ENCODE data around the gene GLIS1.

DNA sequence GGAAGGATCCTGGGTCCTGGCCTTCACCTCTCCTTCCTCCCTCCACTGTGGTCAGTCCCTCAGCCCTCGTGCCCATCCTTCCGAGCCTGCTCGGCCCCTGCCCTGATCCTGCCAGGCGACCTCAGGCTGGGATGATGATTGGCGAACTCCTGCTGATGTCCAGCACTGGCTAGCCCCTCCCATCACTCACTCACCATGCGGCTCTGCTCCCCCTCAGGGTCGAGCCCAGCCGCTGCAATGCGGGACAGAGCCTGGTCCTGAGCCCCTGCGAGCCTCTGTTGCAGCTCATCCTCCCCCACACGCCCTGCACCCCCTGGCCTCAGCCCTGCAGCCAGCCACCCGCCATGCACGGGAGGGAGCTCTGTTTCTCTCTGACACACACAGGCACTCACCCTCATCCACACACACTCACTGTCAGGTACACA is 179.6 kb downstream of the GLIS1 start:
- TF ChIP-seq POLR2A (IDR thresholded peaks at IDR 0.05), result no peak
- TF ChIP-seq, protein P1, sequence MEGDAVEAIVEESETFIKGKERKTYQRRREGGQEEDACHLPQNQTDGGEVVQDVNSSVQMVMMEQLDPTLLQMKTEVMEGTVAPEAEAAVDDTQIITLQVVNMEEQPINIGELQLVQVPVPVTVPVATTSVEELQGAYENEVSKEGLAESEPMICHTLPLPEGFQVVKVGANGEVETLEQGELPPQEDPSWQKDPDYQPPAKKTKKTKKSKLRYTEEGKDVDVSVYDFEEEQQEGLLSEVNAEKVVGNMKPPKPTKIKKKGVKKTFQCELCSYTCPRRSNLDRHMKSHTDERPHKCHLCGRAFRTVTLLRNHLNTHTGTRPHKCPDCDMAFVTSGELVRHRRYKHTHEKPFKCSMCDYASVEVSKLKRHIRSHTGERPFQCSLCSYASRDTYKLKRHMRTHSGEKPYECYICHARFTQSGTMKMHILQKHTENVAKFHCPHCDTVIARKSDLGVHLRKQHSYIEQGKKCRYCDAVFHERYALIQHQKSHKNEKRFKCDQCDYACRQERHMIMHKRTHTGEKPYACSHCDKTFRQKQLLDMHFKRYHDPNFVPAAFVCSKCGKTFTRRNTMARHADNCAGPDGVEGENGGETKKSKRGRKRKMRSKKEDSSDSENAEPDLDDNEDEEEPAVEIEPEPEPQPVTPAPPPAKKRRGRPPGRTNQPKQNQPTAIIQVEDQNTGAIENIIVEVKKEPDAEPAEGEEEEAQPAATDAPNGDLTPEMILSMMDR (IDR thresholded peaks at IDR 0.05), result no peak
